Islet of Langerhans (tissue), 1 donor: ENCODE data around the gene SYNPO2.
"Not testable (repeated sequence)": the region's sequence is repeated elsewhere in the genome, so short reads cannot be mapped to it uniquely, and the experiment has no call there.

Experiments
- FAIRE-seq: peaks from one replicate; lab custom pipeline; 2011; peaks lifted over from hg19 to GRCh38; lab: Jason Lieb, UNC

SYNPO2 gene, protein sequence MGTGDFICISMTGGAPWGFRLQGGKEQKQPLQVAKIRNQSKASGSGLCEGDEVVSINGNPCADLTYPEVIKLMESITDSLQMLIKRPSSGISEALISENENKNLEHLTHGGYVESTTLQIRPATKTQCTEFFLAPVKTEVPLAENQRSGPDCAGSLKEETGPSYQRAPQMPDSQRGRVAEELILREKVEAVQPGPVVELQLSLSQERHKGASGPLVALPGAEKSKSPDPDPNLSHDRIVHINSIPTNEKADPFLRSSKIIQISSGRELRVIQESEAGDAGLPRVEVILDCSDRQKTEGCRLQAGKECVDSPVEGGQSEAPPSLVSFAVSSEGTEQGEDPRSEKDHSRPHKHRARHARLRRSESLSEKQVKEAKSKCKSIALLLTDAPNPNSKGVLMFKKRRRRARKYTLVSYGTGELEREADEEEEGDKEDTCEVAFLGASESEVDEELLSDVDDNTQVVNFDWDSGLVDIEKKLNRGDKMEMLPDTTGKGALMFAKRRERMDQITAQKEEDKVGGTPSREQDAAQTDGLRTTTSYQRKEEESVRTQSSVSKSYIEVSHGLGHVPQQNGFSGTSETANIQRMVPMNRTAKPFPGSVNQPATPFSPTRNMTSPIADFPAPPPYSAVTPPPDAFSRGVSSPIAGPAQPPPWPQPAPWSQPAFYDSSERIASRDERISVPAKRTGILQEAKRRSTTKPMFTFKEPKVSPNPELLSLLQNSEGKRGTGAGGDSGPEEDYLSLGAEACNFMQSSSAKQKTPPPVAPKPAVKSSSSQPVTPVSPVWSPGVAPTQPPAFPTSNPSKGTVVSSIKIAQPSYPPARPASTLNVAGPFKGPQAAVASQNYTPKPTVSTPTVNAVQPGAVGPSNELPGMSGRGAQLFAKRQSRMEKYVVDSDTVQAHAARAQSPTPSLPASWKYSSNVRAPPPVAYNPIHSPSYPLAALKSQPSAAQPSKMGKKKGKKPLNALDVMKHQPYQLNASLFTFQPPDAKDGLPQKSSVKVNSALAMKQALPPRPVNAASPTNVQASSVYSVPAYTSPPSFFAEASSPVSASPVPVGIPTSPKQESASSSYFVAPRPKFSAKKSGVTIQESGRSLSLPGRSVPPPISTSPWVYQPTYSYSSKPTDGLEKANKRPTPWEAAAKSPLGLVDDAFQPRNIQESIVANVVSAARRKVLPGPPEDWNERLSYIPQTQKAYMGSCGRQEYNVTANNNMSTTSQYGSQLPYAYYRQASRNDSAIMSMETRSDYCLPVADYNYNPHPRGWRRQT

DNA sequence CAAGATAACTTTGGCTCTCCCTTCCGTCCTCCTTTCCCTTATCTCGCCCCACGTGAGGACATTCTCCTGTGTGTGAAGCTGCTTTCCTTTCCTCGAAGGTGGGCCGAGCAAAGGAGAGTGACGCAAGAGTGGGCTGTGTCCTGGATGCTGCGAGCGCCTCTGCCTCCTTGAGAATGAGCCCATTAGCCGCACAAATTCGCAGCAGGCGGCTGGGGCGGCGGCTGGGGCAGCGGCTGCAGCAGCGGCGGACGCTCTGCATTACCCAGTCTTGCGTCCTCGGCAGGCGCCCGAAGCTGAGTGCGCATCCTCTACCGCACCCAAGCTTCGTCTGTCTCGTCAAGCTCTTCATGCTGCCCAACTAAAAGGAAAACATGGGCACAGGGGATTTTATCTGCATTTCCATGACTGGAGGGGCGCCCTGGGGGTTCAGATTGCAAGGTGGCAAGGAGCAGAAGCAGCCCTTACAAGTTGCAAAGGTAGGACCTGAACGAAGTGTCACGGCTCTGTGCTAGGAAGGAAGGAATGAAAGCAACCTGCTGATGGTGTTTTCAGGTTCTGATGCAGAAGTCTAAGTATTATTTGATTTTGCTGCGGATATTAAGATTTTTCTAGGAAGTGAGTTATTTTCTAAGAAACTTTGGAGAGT is at the start of gene SYNPO2:
Gene SYNPO2, plus strand, starts transcription at position 189 of the 646 bp plus-strand sequence. Its CDS starts 183 bp downstream, at position 372.
- no peak for FAIRE-seq

DNA sequence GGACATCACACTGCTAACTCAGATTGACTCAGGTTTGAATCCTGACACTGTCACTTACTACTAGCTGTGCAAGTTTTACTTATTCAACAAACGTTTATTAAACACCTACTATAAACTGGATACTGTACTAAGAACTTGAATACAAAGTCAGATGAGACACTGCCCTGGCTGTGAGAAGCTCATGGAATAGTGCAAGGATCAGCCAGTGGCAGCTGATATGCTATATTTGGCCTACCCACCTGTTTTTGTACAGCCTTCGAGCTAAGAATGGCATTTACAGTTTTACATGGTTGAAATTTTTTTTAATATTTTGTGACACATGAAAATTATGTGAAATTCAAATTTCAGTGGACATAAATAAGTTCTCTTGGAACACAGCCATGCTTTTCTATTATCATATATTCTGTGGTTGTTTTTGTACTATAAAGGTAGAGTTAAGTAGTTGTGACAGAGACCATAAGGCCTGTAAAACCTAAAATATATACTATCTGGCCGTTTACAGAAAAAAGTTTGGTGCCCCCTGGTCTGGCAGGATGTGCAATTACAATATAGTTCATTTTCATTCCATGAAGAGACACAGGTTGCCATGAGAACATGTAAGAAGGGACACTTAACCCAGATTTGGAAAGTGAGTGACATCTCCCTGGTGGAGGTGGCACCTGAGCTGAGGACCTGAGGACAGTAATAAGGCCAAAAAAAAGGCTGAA is 49.3 kb upstream of the SYNPO2 start:
- no peak for FAIRE-seq

DNA sequence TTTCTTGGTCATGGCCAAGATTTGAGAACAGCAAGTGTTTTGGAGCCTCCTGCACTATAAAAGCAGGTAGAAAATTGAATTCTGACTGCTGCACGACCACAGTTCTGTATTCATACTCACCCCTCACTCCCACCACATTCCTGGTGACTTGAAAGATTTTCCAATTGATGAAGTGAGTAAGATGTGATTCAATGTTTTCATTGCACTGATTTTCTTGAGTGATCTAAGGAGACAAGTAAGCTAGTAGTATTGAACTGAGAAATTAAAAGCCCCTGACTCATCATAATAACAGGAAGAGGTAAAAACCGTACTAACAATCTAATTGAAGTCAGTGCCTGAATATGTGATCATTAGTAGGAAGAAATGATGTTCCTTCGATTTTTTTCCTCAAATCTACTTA is 46.6 kb upstream of the SYNPO2 start:
- FAIRE-seq, result no peak

DNA sequence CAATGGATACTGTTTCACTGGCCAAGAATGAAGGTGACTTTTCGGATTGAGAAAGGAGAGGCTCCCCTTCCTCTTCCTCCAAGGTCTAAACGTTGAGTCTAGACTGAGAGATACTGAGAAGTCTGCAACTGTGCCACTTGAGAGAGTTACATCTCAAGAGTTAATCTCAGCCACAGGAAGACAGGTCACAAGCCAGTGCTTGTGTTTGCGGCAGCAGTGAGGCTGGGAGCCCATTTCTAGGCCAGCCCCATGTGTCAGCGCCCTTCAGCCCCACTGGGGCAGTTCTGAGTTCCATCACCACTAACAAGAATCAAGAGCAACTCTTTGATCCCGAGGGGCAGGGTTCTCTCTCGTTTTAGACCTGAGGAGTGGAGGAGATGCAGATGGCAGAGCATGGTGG is 45.4 kb upstream of the SYNPO2 start:
- no peak for FAIRE-seq

DNA sequence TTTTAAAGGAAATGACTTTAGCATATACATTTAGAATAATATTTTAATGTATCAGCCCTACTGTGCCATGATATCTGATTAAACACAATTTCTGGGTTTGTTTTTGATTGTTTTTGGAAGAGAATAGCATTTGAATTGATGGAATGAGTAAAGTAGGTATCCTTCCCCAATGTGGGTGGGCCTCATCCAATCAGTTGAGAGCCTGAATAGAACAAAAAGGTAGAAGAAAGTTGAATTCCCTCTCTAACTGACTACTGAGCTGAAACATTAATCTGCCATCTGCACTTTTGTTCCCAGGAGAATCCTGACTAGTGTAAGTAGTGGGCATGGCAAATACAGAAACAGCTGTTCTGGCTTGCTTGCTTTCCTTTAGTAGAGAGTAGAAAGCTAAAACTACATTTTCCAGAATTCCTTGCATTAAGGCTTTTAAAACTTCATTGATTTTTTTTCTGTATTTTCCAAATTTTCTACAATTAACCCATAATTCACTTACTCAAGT is 43.1 kb upstream of the SYNPO2 start:
- no peak for FAIRE-seq

DNA sequence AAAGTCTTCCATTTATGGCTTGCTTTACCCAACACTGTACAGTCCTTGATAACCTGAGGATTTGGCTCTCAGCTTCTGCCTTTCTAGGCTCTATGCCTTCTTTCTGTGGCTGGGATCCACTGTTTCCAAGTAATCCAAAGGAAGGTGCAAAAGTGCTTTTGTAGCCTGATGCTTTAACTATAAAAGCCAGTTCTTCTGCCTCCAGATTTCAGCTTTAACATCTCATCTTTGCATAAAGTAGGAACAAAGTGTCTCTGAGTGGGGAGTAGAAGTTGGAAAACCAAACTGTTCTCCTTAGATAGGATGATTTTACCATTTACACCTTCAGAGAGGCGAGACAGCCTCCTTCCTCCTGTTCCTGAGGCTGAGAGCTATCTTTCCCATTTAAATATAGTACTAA is 41.7 kb upstream of the SYNPO2 start:
- FAIRE-seq, result no peak

DNA sequence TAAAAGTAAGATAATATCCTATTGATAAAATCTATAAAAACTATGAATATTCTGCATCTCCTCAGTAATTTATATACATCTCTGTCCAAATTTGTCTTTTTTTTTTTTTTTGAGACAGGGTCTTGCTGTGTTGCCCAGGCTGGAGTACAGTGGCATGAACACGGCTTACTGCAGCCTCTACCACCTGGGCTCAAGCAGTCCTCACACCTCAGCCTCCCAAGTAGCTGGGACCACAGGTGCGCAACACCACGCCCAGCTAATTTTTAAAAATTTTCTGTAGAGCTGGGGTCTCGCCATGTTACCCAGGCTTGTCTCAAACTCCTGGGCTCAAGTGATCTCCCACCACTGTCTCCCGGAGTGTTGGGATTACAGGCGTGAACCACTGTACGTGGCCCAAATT is 40.4 kb upstream of the SYNPO2 start:
- no peak for FAIRE-seq

DNA sequence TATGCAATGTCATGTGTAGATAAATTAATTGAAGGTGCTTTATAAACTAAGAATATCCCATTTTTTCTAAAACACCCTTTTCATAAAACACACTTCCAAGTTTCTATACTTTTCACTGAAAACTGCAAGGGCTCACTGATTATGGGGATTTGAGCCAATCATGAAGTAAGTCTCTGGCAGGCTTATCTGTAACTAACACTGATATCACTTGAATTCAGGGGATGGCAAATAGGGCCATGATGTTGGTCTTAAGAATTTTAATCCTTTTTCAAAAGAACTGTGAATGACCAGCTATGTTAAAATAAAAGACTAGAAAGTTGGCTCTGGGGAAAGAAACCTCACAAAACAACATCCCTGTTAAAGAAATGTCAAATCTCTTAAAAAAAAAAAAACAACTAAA is 39.8 kb upstream of the SYNPO2 start:
- no peak for FAIRE-seq

DNA sequence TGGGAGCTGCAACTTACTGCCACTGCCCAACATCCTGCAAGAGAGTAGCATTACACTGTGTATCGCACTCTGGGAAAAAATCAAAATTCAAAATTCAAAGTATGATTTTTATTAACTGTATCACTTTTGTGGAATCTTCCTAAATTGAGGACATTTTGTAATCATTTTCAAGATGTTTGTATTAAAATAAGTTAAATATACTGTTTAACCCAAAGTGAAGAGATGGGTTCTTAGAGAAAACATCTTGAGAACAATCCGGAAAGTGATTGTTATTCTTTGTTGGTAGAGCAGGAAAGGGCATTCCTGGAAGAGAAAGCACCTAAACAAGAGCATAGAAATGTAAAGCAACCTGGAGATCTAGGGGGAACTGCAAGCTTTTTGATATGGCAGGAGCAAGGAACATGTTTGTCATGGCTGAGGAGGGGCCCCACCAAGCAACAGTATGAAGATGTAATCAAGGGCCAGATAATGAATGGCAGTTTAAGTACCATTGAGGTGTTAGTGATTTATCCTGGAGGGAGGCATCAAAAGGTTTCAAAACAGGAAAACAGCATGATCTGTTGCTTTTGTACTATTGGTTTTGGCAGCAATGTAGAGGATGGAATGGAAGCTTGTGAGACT is 38.7 kb upstream of the SYNPO2 start:
- FAIRE-seq, result no peak

DNA sequence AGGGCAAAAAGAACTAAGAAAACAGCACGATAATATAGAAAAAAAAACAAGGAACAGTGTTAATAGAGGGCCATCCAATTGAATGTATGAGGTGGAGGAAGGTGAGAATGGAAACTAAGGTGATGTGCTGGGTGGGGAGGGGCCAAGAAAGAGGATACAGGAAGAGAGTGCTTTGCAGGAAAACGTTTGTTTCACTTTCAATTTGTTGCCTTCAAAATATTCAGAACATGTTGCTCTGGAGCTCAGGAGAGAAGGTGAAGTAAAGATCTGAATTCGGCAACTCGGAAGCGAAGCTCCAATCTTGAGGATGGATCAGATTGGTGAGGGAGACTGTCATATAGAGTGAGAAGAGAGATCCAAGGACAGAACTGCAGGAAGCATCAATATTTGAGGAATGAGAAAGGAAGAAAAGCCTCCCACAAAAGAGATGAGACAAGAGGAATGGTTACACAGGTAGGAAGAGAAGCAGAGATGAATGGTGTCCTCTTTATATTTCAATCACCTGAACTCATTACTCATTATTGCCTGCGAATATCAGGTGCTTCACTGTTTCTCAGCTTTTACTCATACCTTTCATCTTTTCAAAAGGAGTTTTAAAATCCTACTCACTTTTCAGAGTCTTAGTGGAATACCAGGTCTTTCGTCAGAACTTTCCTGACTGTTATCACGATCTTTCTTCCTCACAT is 38.0 kb upstream of the SYNPO2 start:
- peak; percentile 56 for FAIRE-seq

DNA sequence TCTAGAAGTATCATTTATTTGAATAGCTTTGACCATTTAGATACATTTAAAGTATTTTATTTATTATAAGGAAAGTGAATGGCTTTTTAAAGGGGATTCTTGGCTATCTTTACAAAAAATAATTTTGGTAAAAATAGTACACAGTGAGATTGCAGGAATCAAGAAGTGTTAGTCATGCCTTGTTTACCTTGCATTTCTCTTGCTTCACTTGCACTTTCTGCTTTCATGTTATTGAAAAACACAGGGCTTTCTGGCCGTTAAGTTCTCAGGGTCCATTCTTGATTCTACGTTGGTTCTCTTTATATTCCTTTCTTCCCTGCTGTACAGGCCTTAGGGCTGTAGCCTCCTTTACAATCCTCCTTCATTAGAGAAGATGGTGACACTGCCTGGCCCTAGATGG is 30.9 kb upstream of the SYNPO2 start:
- FAIRE-seq, result no peak

DNA sequence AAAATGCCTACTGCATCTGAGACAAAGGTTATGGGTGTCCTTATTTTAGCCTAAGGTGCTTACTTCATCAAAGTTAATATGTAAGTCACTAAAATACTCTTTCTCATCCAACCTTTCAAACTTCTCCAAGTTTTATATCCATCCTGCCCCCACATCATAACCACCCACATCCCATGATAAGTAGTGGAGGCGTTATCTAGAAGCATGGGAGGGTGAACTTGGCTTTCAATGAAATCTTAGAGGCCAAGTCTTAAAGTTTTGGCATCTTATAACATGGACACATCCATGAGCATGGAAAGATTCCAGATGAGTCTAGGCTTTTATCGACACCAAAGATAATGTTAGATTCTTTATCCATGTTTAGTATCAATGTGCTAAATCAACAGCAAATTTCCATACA is 29.9 kb upstream of the SYNPO2 start:
- FAIRE-seq, result no peak

DNA sequence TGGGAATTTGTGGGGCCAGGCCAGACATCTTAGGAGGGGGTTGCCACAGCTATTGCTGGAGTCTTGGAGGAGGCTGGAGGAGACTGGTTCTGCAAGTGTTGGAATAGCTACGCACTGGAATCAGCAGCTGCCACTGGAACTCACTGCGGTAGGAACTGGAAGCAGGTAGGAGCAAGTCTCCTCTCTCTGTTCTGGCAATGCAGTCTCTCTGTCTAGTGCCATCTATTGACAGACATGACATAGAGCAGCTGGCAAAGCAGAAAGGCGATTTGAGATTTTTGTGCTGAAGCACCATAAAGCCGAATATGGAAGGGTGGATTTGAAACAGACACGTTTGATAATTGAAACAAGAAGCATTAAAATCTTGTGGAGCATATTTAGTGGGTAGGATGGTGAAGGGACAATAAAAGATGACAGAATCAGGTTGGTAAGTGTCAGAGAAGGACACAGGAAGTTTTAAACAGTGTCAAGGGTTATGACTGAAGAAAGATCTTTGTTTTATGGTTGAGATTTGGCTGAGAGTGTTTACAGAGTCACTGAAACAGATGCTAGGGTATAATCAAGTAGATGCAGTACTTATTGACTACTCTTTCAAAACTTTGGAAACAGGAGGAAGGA is 23.5 kb upstream of the SYNPO2 start:
- peak; percentile 92 for FAIRE-seq

DNA sequence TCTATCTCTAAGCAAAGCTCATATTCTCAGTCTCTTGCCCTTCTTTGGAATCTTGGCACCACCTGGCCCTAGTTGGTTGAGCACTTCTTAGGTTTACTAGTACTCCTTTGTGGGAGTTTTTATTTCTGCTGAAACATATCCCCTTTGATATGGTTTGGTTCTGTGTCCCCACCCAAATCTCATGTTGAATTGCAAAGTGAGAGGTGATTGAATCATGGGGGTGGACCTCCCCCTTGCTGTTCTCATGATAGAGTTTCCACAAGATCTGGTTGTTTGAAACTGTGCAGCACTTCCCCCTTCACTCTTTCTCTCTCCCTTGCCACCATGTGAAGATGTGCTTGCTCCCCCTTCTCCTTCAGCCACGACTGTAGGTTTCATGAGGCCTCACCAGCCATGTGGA is 22.2 kb upstream of the SYNPO2 start:
- no peak for FAIRE-seq

DNA sequence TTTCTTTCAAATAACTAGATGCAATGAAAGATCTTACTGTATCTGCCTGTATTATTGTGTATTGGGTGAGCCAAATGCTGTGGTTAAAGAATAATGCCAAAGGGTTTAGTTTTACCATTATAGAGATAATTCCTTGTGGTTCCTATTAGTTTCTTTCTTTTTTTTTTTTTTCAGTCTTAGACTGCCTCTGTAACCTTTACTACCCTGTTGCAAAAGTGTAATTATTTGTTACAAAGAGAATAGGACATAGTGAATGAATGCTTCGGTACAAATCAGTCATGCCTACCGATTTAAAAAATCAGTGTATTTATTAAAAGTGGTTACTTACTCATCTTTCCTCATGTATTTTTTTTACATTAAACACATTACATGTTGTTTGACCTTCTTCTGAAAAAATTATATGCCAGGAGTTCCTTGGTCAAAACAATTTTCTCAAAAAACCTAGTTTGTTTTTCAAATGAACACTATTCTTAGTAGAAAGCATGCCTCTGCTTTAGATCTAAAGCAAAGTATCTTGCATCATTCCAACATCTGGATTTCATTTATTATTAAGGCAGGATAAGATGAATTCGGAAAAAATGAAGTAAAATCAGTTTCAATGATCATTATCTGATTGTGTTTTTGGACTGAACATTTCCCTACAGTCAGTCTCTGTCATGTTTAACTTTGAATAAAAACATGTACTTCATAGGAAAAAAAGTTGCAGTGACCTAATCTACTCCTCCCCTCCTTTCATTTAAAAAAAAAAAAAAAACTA is 21.2 kb upstream of the SYNPO2 start:
- no peak for FAIRE-seq

DNA sequence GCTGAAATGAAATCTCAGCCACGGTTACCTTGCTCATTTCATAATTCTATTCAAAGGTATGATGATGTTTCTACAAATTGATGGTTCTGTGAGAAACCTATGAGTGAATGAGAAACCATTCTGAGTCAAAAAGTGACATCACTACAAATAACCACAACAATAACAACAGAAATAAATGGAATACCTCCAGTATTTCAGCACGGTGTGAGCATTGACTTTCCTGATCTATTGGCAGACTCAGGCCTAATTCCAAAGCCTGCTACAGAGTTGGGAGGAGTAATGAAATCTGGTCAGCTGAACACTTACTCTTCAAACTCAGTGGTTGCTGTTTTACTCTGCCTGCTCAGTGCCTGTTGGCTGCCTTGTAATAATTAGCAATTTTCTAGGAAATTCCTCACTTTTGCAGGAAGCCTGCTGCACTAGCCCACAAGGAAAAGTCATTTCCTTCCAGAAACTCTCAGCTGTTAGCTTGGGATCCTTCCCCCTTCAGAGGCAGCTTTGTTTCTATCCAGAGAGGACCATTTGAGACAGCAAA is 18.8 kb upstream of the SYNPO2 start:
- FAIRE-seq, result no peak

DNA sequence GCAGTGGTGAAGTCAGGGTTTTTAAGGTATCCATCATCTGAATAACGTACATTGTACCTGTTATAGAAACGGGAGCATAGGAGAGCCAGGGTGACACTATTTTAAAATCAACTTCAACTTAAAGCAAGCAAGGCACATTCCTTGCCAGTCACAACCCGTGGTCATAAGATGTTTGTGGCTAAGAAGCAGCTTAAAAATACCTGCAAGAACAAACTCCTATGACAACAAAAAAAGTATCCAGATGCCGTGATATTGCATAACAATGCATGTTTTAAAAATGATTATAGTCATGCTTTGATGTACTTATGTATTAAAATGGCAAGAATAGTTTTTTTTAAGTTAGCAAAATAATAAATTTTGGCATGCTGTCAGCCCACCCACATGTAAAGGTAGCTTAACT is 16.5 kb upstream of the SYNPO2 start:
- FAIRE-seq, result no peak

DNA sequence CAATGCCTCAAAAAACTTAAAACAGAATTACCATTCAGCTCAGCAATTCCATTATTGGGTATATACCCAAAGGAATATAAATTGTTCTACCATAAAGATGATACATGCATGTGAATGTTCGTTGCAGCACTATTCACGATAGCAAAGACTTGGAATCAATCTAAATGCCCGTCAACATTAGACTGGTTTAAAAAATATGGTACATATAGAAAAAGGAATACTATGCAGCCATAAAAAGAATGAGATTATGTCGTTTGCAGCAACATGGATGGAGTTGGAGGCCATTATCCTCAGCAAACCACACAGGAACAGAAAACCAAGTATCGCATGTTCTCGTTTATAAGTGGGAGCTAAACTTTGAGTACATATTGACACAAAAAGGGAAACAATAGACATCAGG is 10.9 kb upstream of the SYNPO2 start:
- no peak for FAIRE-seq

DNA sequence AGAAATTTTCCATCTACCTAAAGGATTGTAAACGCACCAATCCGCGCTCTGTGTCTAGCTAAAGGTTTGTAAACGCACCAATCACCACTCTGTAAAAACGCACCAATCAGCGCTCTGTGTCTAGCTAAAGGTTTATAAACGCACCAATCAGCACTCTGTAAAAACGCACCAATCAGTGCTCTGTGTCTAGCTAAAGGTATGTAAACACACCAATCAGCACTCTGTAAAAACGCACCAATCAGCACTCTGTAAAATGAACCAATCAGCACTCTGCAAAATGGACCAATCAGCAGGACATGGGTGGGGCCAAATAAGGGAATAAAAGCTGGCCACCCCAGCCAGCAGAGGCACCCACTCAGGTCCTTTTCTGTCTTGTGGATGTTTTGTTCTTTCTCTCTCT is 10.1 kb upstream of the SYNPO2 start:
- FAIRE-seq, result not testable (repeated sequence)
